Measurements from ENCODE around the gene CFAP54. TPM values are rescaled to one million over a fixed set of nuclear protein-coding genes. Genes with fewer than 3 reads are reported as not detected.

Gene CFAP54
- total RNA-seq, 4 donors from 2014 or later, result 0.16 TPM; not detected in 3

GRCh38 chr12:96890331-96890730 lies 401.0 kb downstream of the CFAP54 start:
- Histone ChIP-seq H3K4me1 (no peaks in the 10 kb centered on the region), H3K4me3 (no peak overlapping the region), H3K9me3 (no peaks in the 10 kb centered on the region), H3K27ac (no peak overlapping the region), H3K27me3 (no peaks in the 10 kb centered on the region), H3K36me3 (no peaks in the 10 kb centered on the region)
- DNase-seq (ENCODE audit: low spot score in 2 of 2), result no peak
- 90% methylated on average over 2 of the region's 2 CpGs for WGBS
- TF ChIP-seq POLR2A (IDR thresholded peaks at IDR 0.05) (no peak), EP300 (IDR thresholded peaks at IDR 0.05) (no peak), POLR2AphosphoS5 (IDR thresholded peaks at IDR 0.05) (no peak)
- TF ChIP-seq, protein P1, sequence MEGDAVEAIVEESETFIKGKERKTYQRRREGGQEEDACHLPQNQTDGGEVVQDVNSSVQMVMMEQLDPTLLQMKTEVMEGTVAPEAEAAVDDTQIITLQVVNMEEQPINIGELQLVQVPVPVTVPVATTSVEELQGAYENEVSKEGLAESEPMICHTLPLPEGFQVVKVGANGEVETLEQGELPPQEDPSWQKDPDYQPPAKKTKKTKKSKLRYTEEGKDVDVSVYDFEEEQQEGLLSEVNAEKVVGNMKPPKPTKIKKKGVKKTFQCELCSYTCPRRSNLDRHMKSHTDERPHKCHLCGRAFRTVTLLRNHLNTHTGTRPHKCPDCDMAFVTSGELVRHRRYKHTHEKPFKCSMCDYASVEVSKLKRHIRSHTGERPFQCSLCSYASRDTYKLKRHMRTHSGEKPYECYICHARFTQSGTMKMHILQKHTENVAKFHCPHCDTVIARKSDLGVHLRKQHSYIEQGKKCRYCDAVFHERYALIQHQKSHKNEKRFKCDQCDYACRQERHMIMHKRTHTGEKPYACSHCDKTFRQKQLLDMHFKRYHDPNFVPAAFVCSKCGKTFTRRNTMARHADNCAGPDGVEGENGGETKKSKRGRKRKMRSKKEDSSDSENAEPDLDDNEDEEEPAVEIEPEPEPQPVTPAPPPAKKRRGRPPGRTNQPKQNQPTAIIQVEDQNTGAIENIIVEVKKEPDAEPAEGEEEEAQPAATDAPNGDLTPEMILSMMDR (IDR thresholded peaks at IDR 0.05), result no peak

- no peak for TF ChIP-seq POLR2A (IDR thresholded peaks at IDR 0.05)
- TF ChIP-seq, protein P1 (IDR thresholded peaks at IDR 0.05), result no peak
- no peak for TF ChIP-seq EP300 (IDR thresholded peaks at IDR 0.05)
- no peak for TF ChIP-seq POLR2AphosphoS5 (IDR thresholded peaks at IDR 0.05)
- 29% methylated on average over 3 of the region's 3 CpGs for WGBS
- Histone ChIP-seq H3K4me1 (no peaks in the 10 kb centered on the region), H3K27me3 (no peaks in the 10 kb centered on the region), H3K9me3 (no peaks in the 10 kb centered on the region), H3K4me3 (no peak overlapping the region), H3K27ac (no peak overlapping the region), H3K36me3 (no peaks in the 10 kb centered on the region)
- no peak for DNase-seq (ENCODE audit: low spot score in 2 of 2)
Measured at GRCh38 chr12:96892104-96892503, 402.7 kb downstream of the CFAP54 start.

GRCh38 chr12:96897421-96897820 lies 408.0 kb downstream of the CFAP54 start:
- no peak overlapping the region for H3K27ac ChIP-seq
- H3K27me3 ChIP-seq, result no peaks in the 10 kb centered on the region
- H3K4me1 ChIP-seq, result no peaks in the 10 kb centered on the region
- TF ChIP-seq POLR2AphosphoS5 (IDR thresholded peaks at IDR 0.05) (no peak), POLR2A (IDR thresholded peaks at IDR 0.05) (no peak), EP300 (IDR thresholded peaks at IDR 0.05) (no peak)
- TF ChIP-seq, protein P1 (IDR thresholded peaks at IDR 0.05), result no peak
- 73% methylated on average over 3 of the region's 3 CpGs for WGBS
- no peak for DNase-seq (ENCODE audit: low spot score in 2 of 2)
- no peak overlapping the region for H3K4me3 ChIP-seq
- no peaks in the 10 kb centered on the region for H3K36me3 ChIP-seq
- no peaks in the 10 kb centered on the region for H3K9me3 ChIP-seq

- no peak for DNase-seq (ENCODE audit: low spot score in 2 of 2)
- no peaks in the 10 kb centered on the region for H3K9me3 ChIP-seq
- no peak overlapping the region for H3K27ac ChIP-seq
- H3K4me3 ChIP-seq, result no peak overlapping the region
- H3K27me3 ChIP-seq, result no peaks in the 10 kb centered on the region
- TF ChIP-seq POLR2A (IDR thresholded peaks at IDR 0.05), result no peak
- no peaks in the 10 kb centered on the region for H3K36me3 ChIP-seq
- H3K4me1 ChIP-seq, result peaks cover 3% of the 10 kb centered on the region
Measured at GRCh38 chr12:96901175-96901574, 411.8 kb downstream of the CFAP54 start.

- Histone ChIP-seq H3K9me3 (no peaks in the 10 kb centered on the region), H3K4me3 (no peak overlapping the region), H3K36me3 (no peaks in the 10 kb centered on the region), H3K27ac (no peak overlapping the region), H3K27me3 (no peaks in the 10 kb centered on the region), H3K4me1 (peaks cover 7% of the 10 kb centered on the region)
- 84% methylated on average over 4 of the region's 4 CpGs for WGBS
- no peak for DNase-seq (ENCODE audit: low spot score in 2 of 2)
- TF ChIP-seq POLR2AphosphoS5 (IDR thresholded peaks at IDR 0.05) (no peak), EP300 (IDR thresholded peaks at IDR 0.05) (no peak), POLR2A (IDR thresholded peaks at IDR 0.05) (no peak)
- TF ChIP-seq, protein P1 (IDR thresholded peaks at IDR 0.05), result no peak
Measured at GRCh38 chr12:96902076-96902475, 412.7 kb downstream of the CFAP54 start.

- WGBS, result 25% methylated on average over 9 of the region's 9 CpGs
- DNase-seq (ENCODE audit: low spot score in 2 of 2), result no peak
Measured at GRCh38 chr12:96906498-96906848, 417.1 kb downstream of the CFAP54 start.

More at GRCh38 chr12:96906498-96906848, 417.1 kb downstream of the CFAP54 start:
- TF ChIP-seq POLR2A (IDR thresholded peaks at IDR 0.05) (no peak), EP300 (IDR thresholded peaks at IDR 0.05) (no peak), POLR2AphosphoS5 (IDR thresholded peaks at IDR 0.05) (no peak)
- TF ChIP-seq, protein P1 (IDR thresholded peaks at IDR 0.05), result no peak
- H3K27me3 ChIP-seq, result no peaks in the 10 kb centered on the region
- H3K4me3 ChIP-seq, result peak overlapping the region; percentile 84
- peak overlapping the region; percentile 84 for H3K27ac ChIP-seq
- peaks cover 20% of the 10 kb centered on the region for H3K4me1 ChIP-seq
- no peaks in the 10 kb centered on the region for H3K9me3 ChIP-seq
- H3K36me3 ChIP-seq, result no peaks in the 10 kb centered on the region

All from suprapubic skin (tissue), 4 donors.